Stimulated activated CD4-positive, alpha-beta T cell treated with anti-CD3 and anti-CD28 coated beads, Interleukin-1b, Interleukin-23, amount 100 ng/mL, for 24 hours (primary cell): ENCODE data around the gene HIVEP2.
"Not testable (repeated sequence)": the region's sequence is repeated elsewhere in the genome, so short reads cannot be mapped to it uniquely, and the experiment has no call there.

Experiments used
- DNase-seq, 4 experiments: peaks; one replicate each; pipeline ENCODE4 v3.0.0-alpha.2; 2020; ENCODE audit warnings: low read depth in 4 of 4, low spot score in 1 of 4

The HIVEP2 gene, protein sequence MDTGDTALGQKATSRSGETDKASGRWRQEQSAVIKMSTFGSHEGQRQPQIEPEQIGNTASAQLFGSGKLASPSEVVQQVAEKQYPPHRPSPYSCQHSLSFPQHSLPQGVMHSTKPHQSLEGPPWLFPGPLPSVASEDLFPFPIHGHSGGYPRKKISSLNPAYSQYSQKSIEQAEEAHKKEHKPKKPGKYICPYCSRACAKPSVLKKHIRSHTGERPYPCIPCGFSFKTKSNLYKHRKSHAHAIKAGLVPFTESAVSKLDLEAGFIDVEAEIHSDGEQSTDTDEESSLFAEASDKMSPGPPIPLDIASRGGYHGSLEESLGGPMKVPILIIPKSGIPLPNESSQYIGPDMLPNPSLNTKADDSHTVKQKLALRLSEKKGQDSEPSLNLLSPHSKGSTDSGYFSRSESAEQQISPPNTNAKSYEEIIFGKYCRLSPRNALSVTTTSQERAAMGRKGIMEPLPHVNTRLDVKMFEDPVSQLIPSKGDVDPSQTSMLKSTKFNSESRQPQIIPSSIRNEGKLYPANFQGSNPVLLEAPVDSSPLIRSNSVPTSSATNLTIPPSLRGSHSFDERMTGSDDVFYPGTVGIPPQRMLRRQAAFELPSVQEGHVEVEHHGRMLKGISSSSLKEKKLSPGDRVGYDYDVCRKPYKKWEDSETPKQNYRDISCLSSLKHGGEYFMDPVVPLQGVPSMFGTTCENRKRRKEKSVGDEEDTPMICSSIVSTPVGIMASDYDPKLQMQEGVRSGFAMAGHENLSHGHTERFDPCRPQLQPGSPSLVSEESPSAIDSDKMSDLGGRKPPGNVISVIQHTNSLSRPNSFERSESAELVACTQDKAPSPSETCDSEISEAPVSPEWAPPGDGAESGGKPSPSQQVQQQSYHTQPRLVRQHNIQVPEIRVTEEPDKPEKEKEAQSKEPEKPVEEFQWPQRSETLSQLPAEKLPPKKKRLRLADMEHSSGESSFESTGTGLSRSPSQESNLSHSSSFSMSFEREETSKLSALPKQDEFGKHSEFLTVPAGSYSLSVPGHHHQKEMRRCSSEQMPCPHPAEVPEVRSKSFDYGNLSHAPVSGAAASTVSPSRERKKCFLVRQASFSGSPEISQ (N-terminal part only)

DNA sequence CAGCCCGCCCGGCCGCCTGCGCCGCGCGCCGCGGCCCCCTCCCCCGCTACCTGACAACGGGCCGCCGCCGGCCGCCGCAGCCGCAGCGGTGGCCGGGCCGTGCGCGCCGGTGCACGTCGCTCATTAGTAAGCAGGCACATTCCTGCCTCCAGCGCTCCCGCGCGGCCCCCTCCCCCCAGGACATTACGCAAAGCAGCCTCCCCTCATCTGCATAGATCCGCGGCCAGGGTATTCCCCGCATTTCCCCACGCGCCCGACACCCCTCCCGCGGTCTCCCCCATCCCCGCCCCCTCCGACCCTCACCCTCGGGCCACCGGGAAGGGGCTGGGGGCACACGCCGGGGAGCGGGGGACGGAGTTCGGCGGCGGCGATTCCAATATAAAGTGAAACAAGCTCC, at the start of gene HIVEP2:
Gene HIVEP2 (minus strand): TSS at position 128 of the 397 bp plus-strand sequence. CDS start 170,438 bp downstream, outside the sequence.
- peak; percentile 71 to 91 (median 84) for DNase-seq

DNA sequence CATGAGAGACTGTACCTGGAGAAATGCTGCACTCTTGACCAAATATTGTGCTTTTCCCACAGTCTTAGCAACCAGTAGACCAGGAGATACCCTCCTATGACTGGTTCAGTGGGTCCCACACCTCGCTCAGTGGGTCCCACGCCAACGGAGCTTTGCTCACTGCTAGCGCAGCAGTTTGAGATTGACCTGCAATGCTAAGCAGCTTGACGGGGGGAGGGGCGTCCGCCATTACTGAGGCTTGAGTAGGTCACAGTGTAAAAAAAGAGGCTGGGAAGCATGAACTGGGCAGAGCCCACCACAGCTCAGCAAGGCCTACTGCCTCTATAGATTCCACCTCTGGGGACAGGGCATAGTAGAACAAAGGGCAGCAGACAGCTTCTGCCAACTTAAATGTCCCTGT, 49.0 kb upstream of the HIVEP2 start:
- DNase-seq = no peak

DNA sequence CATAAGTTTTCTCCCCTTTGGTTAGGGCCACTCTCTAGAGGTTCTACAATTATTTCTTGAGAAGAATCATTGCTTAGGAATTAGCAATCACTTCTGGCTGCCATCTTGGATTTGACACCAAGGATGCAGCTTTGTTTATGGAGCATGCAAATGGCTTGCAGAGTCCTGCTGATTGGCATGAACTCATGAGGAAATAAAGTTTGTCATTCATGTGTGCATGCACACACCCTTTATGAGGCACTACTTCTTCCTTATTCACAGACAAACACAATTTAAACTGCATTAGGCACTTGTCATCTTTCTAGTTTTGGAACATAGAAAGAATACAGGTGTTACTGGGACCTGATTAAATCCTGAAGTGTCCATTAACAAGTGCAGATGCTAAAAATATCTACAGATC, 42.5 kb upstream of the HIVEP2 start:
- no peak for DNase-seq

DNA sequence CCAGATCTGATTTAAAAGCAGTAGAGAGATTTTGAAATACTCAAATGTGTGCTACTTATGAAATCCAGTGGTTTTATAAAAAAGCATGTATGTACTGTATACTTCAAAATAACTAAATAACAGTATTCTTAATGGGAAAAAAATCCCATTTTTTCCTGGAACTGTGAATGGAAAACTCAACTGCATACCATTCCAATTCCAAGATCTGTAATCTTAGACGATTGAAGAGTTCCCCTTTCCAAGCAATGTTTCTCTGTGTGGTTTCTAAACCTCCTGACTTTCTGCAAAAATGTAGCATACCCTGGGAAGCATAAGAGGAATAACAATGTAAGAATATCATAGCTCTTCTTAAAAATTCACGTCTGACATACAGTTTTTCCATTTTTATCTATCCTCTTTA, 40.3 kb upstream of the HIVEP2 start:
- no peak for DNase-seq

DNA sequence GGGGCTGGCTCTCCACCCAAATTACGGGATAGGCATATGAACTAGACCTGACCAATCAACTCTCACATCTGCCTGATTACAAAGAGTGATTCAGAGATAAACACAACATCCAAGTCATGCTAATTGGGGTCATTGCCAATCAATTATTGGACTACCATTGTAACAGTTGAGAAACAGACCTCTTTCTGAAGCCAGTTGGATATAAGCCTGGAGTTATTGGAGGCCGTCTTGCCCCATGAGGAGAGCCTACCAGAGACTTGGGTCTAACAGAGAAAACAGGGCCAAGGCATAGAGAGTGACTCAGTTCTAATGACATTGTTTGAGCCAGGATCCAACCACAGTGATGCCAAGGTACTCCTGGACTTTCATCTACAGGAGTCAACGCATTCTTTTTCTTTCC, 39.4 kb upstream of the HIVEP2 start:
- no peak for DNase-seq

DNA sequence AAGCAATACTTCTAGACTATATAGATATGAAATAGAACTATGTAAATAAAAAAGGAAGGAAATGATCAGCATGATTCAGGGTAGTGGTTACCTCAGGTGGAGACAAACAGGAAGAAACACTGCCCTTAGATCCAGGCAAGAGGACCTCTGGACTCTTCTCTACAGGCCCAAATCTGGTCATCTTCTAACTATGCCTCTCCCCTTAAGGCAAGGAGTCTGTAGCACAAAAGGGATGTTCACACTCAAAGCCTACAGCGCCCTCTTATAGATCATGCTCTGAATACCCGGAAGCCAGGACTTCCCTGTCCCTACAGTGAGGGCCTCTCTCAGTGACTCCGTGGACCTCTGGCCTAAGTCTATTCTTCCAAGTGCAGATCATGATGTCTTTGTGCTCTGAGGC, 30.4 kb upstream of the HIVEP2 start:
- DNase-seq = no peak

DNA sequence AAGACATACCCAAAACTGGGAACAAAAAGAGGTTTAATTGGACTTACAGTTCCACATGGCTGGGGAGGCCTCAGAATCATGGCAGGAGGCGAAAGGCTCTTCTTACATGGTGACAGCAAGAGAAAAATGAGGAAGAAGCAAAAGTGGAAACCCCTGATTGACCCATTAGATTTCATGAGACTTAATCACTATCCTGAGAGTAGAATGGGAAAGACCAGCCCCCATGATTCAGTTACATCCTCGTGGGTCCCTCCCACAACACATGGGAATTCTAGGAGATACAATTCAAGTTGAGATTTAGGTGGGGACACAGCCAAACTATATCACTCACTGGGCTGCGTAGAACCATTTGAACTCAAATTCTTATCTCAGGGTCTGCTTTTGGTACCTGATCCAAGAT, 26.0 kb upstream of the HIVEP2 start:
- not testable (repeated sequence) for DNase-seq

DNA sequence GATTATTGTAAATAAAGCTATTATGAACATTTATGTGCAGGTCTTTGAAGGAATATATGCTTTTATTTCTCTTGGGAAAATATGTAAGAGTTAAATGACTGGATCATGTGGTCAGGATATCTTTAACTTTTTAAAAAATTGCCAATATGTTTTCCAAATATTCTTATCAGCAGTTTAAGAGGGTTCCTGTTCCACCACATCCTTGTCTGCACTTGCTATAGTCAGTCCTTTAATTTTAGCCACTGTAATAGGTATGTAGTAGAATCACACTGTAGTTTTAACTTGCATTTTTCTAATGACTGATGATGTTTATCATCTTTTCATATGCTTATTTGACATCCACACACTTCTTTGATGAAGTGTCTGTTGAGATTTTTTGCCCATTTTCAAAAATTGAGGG, 23.6 kb upstream of the HIVEP2 start:
- no peak for DNase-seq

DNA sequence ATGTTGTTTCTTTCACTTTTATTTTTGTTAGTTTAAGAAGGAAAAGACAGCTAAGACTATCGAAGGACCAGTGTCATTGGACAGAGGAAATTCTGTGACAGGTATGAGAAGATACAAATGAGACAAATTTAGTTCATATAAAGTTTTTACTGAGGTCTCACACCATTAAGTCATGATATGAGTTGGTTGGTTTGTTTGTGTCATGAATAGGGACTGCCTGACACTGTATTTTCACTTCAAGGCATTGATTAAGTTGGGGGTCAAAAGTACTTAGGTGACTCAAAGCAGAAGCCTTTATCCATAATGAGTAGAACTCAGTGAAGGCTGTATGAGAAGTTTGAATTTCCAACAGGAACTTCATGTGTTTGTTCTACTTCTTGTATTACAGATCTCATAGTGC, 21.3 kb upstream of the HIVEP2 start:
- DNase-seq = no peak

DNA sequence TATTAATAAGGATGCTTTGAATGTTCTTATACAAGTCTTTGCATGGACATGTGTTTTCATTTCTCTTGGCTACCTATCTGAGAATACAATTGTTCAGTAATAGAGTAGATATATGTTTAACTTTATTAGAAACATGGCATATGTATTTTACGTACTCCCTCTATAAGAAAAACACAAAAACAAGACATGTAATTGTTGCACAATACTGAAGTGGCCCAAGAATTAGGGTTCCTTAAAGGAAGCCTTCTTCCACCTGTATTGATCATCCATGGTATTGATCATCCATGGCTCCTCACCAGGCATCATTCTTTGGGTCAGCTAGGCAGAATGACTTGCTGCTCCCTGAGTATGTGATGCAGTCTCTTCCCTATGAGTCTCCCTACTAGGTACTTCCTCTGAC, 20.2 kb upstream of the HIVEP2 start:
- DNase-seq = no peak

DNA sequence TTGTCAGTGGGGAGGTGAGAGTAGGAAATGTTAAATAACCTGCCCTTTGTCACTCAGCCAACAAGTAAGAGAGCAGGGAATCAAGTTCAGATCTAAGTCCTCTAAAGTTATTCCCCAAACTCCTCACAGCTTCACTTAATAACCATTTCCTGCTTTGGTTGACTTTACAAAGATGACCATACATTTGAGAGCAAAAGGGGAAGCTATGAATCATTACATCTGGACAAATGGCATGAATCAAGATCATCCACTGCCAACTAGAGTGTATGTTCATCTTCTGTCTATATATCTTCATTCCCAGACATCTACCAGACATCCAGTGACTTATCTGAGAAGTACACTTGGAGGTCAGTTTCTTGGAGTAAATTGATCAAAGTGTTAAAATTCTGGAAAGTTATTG, 15.1 kb upstream of the HIVEP2 start:
- DNase-seq = no peak

DNA sequence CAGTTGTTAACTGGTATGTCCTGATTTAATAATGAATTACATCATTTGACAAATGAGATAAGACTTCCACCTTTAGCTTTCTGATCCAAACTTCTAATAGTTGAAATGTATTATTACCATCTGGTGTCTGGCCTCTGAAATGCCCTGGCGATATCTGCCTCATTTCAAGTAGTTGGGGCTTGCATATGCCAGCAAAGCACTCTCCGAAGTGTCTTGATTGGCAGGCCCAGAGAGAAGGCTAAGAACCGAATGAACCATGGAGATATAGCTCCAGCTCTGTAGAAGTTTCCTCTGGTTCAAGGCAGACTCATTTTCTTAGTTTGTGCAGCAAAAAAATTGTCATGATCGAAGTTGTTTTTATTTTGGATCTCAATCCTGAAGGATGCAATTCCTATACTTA, 13.4 kb upstream of the HIVEP2 start:
- no peak for DNase-seq

DNA sequence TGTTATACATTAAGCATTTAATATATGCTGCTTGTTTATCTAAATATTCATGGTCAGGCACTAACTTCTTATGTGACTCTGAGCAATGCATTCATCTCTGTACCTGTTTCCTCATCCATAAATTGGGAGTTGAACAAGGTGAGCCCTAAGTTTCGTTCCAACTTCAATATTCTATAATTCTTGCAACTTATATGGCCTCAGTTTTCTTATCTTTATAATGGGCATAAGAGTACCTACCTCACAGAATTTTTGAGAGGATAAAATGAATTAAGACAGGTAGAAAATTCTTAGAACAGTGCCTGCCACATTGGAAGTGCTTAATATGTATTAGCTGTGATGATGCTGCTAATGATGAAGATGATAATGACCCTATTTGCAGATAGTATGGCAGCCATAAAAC, 11.8 kb upstream of the HIVEP2 start:
- DNase-seq = no peak

DNA sequence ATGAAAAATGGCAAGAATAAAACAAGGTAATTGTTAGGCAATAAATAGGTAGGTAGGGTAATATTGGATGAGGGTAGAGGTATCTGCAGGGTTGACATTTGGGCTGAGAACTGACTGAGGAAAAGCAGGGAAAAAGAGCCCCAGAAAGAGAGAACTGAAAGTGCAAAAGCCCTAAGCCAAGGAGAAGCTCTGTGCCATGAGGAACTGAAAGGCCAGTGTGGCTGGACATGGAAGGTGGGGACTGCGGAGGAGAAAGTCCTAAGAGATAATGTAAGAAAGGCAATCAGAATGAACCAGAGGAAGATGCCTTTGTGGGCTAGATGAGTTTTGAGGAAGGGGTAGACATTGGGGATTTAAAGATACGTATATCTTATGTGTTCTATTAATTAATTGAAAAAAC, 9.9 kb upstream of the HIVEP2 start:
- DNase-seq = no peak

DNA sequence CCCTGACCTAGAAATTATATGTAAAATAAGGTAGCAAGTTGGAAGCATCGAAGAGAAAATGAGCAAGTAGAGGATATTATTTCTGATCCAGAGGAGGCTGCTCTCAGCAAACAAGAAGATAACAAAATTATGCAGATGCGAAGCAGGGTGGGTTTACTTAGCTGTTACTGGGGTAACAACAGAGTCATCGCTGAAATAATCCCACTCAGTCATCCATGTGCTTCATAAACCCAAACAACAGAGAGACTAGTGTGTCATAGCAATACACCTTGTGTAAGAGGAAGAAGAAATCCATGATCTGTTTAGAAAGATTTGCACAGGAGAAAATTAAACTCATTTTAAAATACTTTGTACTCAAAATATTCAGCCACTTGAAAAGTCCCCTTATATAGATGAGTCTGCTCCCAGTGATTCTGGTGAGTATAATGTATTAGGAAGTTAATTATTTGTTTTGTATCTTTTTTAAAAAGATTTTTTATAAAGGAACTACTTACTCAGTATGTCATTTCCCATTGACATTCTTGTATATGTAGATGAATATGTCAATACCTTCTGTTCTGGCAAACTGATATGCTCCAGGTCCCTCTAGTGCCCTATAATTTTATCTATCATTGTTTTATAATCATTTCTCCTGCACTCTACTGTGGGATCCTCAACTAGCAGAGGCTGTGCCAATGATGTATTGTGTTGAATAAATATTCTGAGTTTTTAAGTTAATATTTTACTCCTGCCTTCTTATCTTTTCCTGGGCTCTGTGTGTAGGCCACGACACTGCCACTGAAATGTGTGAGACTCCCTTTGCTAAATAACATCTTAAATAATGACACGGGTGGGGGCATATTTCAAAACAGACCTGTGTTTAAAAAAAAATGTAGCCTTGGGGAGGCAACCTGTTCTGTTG, 8.6 kb upstream of the HIVEP2 start:
- no peak for DNase-seq

DNA sequence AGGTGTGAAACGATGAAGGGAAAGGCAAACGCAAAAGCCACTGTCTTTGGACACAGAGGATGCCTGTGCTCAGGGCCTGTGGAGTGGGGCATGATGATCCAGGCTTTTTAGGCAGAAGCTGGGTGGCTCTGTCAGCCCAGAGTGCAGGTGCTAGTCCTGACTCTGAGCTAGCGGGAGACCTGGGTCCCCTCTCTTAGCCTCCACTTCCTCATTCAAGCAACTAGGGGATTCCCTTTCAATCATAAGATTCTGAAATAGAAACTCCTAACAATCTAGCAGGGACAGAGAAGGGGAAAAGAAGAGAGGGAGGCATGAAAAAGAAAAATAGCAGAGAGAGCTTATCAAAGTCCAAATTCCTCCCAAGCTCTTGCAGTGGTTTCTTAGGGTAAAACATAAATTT, 7.6 kb upstream of the HIVEP2 start:
- no peak for DNase-seq

DNA sequence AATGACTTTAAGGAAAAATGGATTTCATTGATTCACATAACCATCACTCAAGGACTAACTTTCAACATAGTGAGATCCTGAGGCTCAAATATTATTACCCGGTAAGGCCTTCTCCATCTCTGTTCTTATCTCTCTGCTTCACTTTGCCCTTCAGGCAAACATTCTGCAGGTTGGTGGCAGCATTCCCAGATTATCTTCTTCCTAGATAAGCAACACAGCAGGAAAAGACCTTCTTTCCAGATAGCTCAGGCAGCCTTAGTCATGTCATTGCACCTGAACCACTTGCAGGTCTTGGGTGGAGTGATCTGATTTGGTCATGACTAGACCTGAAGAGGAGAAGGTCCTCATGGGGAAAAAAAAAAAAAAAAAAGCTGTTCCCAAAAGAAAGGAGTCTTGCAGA, 5.3 kb upstream of the HIVEP2 start:
- no peak for DNase-seq

DNA sequence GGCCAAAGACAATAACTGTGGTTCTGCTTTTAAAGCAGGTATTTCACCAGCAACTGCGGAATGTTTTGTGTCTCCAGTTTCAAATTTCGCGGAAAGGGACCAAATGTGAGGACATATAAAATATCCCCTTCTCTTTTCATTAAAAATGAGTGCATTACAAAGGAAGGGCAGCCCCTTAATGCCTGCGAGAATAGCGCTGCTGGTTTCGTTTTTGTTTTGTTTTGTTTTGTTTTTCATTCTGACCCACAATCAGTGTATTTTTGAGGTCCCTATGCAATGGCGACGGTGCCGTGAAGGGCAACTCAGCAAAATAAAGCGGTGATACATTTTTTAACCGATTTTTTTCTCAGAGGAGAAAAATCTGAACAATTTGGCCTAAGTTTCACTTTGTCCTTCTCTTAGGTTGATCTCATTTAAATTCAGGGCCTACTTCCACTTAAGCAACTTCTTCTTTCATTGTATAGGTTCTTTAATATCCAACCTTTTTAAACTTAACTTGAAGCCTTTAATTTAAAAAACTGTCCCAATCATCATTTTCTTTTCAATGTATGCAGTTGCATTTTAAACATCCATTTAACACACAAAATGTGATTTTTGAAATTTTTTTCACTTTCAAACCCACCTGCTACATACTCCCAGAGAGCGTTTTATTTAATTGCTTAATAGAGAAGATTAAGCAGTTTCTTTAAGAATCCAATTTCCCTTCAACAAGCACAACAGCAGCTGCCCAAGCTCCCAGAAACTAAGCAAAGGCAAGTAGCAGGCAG, 2.9 kb upstream of the HIVEP2 start:
- DNase-seq = no peak

DNA sequence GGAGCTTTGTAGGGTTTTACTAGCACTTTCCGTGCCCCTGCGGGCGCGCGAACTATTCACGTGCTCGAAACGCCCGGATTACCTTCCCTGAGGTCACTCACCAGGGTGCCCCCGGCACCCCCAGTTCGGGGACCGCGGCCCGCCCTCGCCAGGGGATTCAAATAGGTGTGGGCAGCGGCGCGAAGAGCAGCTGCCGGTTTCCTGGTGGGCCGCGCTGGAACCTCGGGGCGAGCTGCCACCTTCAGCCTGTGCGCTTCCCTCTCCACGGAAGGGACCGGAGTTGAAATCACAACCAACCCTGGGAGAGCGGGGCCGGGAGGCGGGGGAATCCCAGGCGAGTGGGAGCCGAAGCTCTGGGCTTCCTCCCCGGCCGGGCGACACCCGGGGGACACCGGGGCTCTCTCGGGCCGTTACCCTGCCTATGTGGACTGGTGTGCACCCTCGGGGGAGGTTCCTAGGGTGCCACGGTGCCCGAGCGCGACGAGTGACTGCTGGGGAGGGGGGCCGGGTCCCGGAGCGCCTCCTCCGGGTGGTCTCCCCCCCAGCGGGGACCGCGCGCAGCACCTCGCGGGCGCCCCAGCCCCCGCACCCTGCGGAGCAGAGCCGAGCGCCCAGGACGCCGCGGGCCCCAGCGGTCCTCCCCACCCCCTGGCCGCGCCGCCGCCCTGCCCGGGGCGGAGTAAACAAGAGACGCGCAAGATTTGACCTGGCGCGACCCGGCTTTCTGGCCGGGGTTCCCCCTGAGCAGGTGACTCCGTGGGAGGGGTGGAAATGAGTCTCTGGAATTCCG, 2.1 kb upstream of the HIVEP2 start:
- DNase-seq = peak; percentile 48 to 70 (median 60)
